Suprapubic skin (tissue), 4 donors: ENCODE measurements around the gene PFKP. TPM values are rescaled to one million over a fixed set of nuclear protein-coding genes. Genes with fewer than 3 reads are reported as not detected.

ENCODE experiments used
- DNase-seq, 2 donors: peaks; one replicate each; pipeline ENCODE4 v3.0.0-alpha.2; 2019; ENCODE audit warnings: low spot score in 2 of 2
- H3K27ac ChIP-seq: fragments of 200-600 bp; sonication (generic); one replicate; pipeline ENCODE4 v1.5.1; 2019
- H3K27me3 ChIP-seq: fragments of 200-600 bp; sonication (generic); one replicate; pipeline ENCODE4 v1.5.1; 2019
- H3K36me3 ChIP-seq: fragments of 200-600 bp; sonication (generic); one replicate; pipeline ENCODE4 v1.5.1; 2019
- H3K4me1 ChIP-seq: fragments of 200-600 bp; sonication (generic); one replicate; pipeline ENCODE4 v1.5.1; 2019
- H3K4me3 ChIP-seq: fragments of 200-600 bp; sonication (generic); one replicate; pipeline ENCODE4 v1.5.1; 2019; ENCODE audit warnings: mild to moderate bottlenecking
- H3K9me3 ChIP-seq: fragments of 200-600 bp; sonication (generic); one replicate; pipeline ENCODE4 v1.5.1; 2019
- EP300 ChIP-seq: sonication (generic); formaldehyde crosslinking; IDR thresholded peaks from one replicate; pipeline ENCODE4 v1.6.1; 2017; ENCODE audit warnings: antibody characterized with exemption
- POLR2A ChIP-seq, 2 donors: fragments of 450-650 bp; IDR thresholded peaks; one replicate each; pipeline ENCODE4 v1.6.1; 2017; ENCODE audit warnings: antibody characterized with exemption in 2 of 2, mild to moderate bottlenecking in 2 of 2, moderate library complexity in 2 of 2
- POLR2AphosphoS5 ChIP-seq, 3 donors: sonication (generic); formaldehyde crosslinking; IDR thresholded peaks; one replicate each; pipeline ENCODE4 v1.6.1; 2017; ENCODE audit warnings: antibody characterized with exemption in 3 of 3
- WGBS: methylation state at CpG from one replicate; pipeline ENCODE4 v1.1.5; 2018; 5-methylcytosine and 5-hydroxymethylcytosine counted together
- total RNA-seq, 4 donors: library from RNA; depleted of rRNA; stranded (reverse); fragments of >200 nt; gene quantifications; one replicate each; pipeline ENCODE4 v1.1.0, GENCODE V29; 2016
- TF ChIP-seq, protein P1 (sequence below), 2 donors: fragments of 200-600 bp in 1 of 2; fragments of 450-650 bp in 1 of 2; sonication (generic) in 1 of 2; IDR thresholded peaks; one replicate each; pipeline ENCODE4 v1.5.1; 2016 to 2019; ENCODE audit warnings: antibody characterized with exemption in 2 of 2, mild to moderate bottlenecking in 1 of 2, moderate library complexity in 1 of 2

PFKP gene
- total RNA-seq, result 10 to 100 TPM; 36.7 to 58.9 (median 44.7) TPM

DNA sequence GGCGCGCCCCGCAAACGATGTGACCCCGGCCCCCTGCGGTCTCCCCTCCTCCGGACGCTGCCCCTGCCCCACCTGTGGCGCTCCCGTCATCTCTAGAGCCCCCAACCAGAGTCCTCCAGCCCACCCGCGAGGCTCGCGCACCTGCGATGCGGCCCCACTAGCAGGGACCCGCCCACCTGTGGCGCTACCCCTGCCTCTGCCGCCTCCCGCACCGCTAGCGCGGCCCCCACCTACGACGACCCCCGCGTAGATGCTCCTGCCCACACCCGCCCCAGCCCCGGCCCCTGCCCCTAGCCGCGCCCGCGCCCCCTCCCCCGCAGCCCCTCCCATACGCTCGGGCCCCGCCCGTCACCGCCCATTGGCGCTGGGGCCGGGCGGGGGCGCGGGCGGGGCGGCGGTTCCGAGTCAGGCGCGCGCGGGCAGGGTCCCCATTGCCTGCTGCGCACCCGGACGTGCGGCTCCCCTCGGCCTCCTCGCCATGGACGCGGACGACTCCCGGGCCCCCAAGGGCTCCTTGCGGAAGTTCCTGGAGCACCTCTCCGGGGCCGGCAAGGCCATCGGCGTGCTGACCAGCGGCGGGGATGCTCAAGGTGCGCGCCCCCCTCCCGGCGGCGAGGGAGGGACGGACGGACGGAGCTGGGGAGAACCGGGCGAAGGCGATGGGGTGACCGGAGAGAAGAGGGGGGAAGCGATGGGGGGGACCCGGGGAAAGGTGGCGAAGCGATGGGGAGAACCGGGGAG is at the start of gene PFKP:
Gene PFKP (plus strand): TSS at position 431 of the 741 bp plus-strand sequence. CDS start 48 bp downstream, at position 479.
- H3K9me3 ChIP-seq, result no peaks in the 10 kb centered on the region
- peak in 1 of 2 donors; percentile 72 for DNase-seq
- peaks cover 9% of the 10 kb centered on the region for H3K27me3 ChIP-seq
- peak within 1 kb of the TSS; percentile 73 for H3K27ac ChIP-seq
- H3K4me3 ChIP-seq, result peak within 1 kb of the TSS; percentile 75
- TF ChIP-seq, protein P1, sequence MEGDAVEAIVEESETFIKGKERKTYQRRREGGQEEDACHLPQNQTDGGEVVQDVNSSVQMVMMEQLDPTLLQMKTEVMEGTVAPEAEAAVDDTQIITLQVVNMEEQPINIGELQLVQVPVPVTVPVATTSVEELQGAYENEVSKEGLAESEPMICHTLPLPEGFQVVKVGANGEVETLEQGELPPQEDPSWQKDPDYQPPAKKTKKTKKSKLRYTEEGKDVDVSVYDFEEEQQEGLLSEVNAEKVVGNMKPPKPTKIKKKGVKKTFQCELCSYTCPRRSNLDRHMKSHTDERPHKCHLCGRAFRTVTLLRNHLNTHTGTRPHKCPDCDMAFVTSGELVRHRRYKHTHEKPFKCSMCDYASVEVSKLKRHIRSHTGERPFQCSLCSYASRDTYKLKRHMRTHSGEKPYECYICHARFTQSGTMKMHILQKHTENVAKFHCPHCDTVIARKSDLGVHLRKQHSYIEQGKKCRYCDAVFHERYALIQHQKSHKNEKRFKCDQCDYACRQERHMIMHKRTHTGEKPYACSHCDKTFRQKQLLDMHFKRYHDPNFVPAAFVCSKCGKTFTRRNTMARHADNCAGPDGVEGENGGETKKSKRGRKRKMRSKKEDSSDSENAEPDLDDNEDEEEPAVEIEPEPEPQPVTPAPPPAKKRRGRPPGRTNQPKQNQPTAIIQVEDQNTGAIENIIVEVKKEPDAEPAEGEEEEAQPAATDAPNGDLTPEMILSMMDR (IDR thresholded peaks at IDR 0.05), result no peak
- TF ChIP-seq POLR2AphosphoS5 (IDR thresholded peaks at IDR 0.05) (no peak), POLR2A (IDR thresholded peaks at IDR 0.05) (peak in 1 of 2 donors; percentile 62), EP300 (no peak)
- peaks cover 26% of the 10 kb centered on the region for H3K4me1 ChIP-seq
- H3K36me3 ChIP-seq, result no peaks in the 10 kb centered on the region
- 1% methylated on average over 14 of the region's 86 CpGs for WGBS

DNA sequence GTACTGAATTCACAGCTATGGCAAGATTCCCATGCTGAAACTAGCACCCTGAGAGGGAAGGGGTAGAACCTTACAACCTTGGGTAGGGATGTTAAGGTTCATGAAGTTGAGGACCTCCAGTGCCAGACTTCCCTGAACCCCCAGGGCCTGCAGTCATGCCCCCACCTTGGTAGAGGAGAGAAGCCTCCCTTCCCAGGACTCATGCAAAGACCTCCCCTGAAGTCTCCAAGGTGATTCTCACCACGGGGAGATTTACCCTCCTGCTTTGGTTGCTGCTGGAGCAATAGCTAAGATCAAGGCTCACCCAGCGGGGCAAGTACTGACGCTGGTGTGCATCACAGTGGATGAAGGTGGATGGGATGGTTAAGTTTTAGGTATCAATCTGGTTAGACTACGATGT is 49.1 kb upstream of the PFKP start:
- no peaks in the 10 kb centered on the region for H3K36me3 ChIP-seq
- WGBS, result 87% methylated on average over 4 of the region's 4 CpGs
- H3K27me3 ChIP-seq, result peaks cover 21% of the 10 kb centered on the region
- TF ChIP-seq, protein P1 (IDR thresholded peaks at IDR 0.05), result no peak
- TF ChIP-seq POLR2A (IDR thresholded peaks at IDR 0.05) (no peak), POLR2AphosphoS5 (IDR thresholded peaks at IDR 0.05) (no peak), EP300 (no peak)
- H3K9me3 ChIP-seq, result no peaks in the 10 kb centered on the region
- H3K4me3 ChIP-seq, result no peak overlapping the region
- no peak overlapping the region for H3K27ac ChIP-seq
- no peak for DNase-seq
- H3K4me1 ChIP-seq, result no peaks in the 10 kb centered on the region

DNA sequence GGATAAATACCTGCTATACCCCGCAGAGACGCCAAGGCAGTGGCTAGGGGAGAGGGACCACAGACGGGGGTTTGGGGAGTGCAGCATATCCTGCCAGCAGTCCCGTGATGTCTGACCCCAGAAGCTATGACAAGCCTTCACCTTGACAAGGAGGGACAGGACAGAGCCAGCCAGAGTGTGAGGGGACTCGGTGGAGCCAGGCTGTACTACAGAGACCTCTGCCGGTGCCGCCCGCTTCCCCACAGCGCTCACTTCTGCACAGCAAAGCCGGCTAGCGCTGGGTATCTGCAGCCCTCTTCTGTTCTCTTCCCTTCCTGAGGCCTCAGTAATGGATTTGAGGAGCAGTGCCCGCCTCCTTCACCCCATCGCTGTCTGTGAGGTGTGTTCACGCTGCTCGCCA is 47.0 kb upstream of the PFKP start:
- H3K4me1 ChIP-seq, result no peaks in the 10 kb centered on the region
- no peak for DNase-seq
- H3K4me3 ChIP-seq, result no peak overlapping the region
- TF ChIP-seq EP300, result no peak
- no peak for TF ChIP-seq POLR2A (IDR thresholded peaks at IDR 0.05)
- TF ChIP-seq, protein P1 (IDR thresholded peaks at IDR 0.05), result no peak
- TF ChIP-seq POLR2AphosphoS5 (IDR thresholded peaks at IDR 0.05), result no peak
- H3K27ac ChIP-seq, result no peak overlapping the region
- H3K36me3 ChIP-seq, result no peaks in the 10 kb centered on the region
- WGBS, result 91% methylated on average over 13 of the region's 15 CpGs
- peaks cover 15% of the 10 kb centered on the region for H3K27me3 ChIP-seq
- H3K9me3 ChIP-seq, result no peaks in the 10 kb centered on the region

DNA sequence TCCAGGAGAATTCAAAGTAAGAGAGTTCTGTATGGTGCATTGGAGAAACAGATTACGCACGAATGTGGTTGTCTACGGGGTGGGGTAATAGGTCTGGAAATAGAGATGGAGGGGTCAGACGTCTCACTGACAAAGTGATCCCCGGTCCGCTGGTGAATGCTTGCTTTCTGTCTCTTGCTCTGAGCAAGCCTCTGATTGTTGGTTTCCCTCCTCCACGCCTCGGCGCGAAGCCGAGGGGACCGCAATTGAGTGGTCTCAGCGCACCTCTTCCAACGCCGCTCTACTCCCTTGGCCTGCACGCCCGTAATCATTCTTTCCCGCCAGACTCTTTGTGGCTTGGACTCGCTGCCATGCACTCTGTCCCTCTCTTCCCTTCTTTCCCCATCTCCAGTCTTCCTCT is 46.5 kb upstream of the PFKP start:
- WGBS, result 92% methylated on average over 19 of the region's 19 CpGs
- no peak overlapping the region for H3K27ac ChIP-seq
- TF ChIP-seq EP300, result no peak
- no peak for TF ChIP-seq POLR2A (IDR thresholded peaks at IDR 0.05)
- no peak for TF ChIP-seq POLR2AphosphoS5 (IDR thresholded peaks at IDR 0.05)
- DNase-seq, result no peak
- no peaks in the 10 kb centered on the region for H3K9me3 ChIP-seq
- no peaks in the 10 kb centered on the region for H3K36me3 ChIP-seq
- H3K27me3 ChIP-seq, result peaks cover 15% of the 10 kb centered on the region
- no peaks in the 10 kb centered on the region for H3K4me1 ChIP-seq
- no peak overlapping the region for H3K4me3 ChIP-seq

DNA sequence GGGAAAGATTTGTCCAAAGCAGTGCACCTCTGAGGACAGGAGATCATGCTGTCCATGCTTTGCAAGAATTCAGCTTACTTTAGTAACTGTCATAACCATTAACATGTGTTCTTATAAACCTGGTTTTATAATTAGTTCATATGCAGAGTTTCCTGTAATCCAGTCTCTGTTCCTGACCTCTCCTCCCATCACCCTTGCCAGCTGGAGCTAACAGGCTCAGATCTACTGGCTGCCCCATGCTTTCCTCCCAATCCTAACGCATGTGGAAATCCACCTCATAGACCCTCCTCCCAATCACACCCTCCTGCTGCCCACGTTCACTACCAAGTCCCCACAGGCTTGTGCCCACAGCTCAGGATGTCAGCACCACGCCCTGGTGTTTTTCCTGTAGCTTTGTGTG is 45.3 kb upstream of the PFKP start:
- WGBS, result 60% methylated on average over 3 of the region's 3 CpGs
- peaks cover 15% of the 10 kb centered on the region for H3K27me3 ChIP-seq

DNA sequence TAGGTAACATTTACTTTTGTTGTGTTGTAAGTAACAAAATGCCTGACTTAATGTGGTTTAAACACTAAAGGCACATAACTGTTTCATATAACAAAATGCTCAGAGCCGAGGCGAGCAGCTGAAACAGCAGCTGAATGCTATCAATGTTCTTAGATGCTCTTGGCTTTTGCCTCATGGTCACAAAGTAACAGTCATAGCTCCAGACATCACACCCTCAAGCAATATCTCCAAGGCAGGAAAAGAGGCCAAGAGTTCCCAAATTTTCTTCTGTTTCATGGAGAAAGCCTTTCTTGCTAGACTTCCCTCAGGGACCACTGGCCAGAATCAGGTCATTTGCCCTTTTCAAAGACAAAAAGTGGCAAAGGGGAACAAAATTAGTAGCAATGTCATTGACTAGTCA is 43.5 kb upstream of the PFKP start:
- Histone ChIP-seq H3K27me3 (peaks cover 15% of the 10 kb centered on the region), H3K4me3 (no peak overlapping the region), H3K36me3 (no peaks in the 10 kb centered on the region), H3K4me1 (no peaks in the 10 kb centered on the region), H3K27ac (no peak overlapping the region), H3K9me3 (no peaks in the 10 kb centered on the region)
- TF ChIP-seq EP300 (no peak), POLR2AphosphoS5 (IDR thresholded peaks at IDR 0.05) (no peak), POLR2A (IDR thresholded peaks at IDR 0.05) (no peak)
- TF ChIP-seq, protein P1 (IDR thresholded peaks at IDR 0.05), result no peak
- DNase-seq, result no peak
- 93% methylated on average over 2 of the region's 2 CpGs for WGBS

More for the DNA sequence above, 45.3 kb upstream of the PFKP start:
- H3K9me3 ChIP-seq, result no peaks in the 10 kb centered on the region
- H3K27ac ChIP-seq, result no peak overlapping the region
- H3K4me3 ChIP-seq, result no peak overlapping the region
- DNase-seq, result no peak
- TF ChIP-seq POLR2AphosphoS5 (IDR thresholded peaks at IDR 0.05) (no peak), EP300 (no peak)
- no peaks in the 10 kb centered on the region for H3K36me3 ChIP-seq
- no peaks in the 10 kb centered on the region for H3K4me1 ChIP-seq
